ENCODE data around the gene SOX3.

Gene SOX3

DNA sequence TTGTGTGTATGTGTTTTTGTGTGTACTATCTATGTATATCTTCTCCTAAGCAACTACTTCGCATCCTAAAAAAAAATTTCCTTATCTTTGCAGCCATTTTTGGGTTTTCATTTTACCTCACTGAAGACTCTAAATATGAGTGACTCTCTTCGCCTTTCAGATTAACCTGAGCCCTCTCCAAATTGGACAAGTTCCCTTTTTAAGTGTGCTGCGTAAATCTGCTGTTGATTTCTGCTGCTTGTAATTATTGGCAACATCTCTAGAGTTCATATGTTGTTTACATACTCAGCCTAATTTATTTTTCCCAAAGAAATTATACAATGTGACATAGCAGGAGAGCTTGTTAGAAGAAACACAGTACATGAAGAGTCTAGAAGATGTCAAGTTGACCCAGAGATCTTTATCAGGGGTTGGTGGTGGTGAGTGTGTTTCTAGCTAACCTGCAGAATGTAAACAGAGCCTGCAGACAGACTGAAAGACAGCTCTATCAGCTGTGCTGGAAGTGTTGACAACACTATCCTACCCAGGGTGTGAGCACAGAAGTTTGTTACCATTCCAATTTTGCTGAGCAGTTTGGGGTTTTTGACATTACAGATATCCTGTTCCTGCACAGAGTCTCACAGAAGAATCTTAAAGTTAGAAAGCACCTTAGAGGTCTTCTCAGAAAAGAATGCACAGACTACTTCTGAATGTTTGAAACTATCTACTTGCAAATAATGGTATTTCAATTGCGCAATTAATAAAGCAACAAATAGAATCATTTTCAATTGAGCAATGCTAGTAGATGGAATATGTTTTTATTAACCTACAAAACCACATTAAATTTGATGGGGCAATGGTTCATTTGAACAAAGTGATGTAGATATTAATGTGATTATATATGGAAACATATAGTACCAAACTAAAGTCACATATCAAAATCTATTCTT, 12.5 kb downstream of the SOX3 start:
- DNase-seq, result no peak

DNA sequence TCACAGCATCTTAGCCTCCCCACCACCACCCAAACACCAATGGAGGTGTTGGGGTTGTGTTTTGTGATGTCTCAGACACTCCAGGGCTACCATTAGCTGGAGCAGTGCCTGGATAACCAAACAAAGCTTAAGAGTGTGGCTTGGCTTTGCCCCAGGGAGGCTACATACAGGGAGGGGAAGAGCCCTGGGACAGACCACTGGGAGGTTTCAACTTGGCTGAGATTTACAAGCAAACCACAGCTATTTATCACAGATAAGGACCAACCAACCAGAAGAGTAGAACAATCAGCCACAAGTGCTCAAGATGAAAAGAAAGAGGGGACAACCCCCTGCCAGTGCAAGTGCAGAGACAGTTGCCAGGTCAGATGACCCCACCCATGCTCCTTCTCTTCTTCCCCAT, 24.1 kb downstream of the SOX3 start:
- DNase-seq, result no peak

DNA sequence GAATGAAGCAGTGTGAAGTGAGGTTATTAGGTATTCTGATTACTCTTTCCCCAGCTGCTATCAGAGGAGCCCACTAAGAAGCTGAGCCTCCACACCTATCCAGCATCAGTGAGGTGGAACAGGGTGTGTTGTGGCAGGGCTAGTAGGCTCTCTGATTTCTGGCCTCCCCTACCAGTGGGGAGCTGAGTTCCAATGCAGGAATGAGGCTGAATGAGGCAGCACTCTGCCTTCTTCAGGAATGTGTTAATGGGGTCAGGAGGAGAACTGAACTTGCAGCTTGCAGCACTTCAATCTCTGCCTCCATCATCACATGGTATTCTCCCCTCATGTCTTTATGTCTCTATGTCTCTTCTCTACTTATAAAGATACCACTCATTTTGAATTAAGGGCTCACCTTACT, 26.9 kb downstream of the SOX3 start:
- DNase-seq, result no peak

DNA sequence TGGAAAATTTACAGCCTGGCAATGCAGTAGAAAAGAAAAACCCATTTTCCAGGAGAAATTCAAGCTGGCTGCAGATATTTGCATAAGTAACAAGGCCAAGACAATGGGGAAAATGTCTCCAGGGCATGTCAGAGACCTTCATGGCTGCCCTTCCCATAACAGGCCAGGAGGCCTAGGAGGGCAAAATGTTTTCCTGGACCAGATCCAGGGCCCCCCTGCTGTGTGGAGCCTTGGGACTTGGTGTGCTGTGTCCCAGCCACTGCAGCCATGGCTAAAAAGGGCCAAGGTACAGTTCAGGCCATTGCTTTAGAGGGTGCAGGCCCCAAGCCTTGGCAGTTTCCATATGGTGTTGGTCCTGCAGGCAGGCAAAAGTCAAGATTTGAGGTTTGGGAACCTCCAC, 29.8 kb downstream of the SOX3 start:
- no peak for DNase-seq

DNA sequence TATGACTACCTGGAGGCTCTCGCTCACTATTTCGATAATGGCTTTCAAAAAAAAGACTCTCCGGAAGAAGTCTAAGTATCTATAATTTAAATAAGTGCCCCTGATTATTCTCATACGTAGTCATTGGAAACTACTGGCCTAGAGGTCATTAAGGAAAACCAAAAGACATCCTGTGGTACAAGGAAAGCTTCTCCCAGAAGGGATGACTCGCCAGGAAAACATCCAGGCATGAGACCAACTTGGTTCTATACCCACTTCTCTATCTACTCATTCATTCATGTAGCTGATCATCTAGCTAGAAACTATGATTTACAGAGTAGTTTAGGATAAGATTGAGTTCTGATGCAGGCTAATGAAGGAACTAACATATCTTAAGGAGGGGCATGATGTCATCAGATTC, 37.7 kb downstream of the SOX3 start:
- no peak for DNase-seq

Data from T-helper 1 cell (primary cell).